Thyroid gland (tissue), 4 donors: Measurements from ENCODE around the gene ATRIP.

Experiments used
- POLR2A ChIP-seq, 2 donors: fragments of 450-650 bp; IDR thresholded peaks; one replicate each; pipeline ENCODE4 v1.6.1; 2017; ENCODE audit warnings: antibody characterized with exemption in 2 of 2, mild to moderate bottlenecking in 2 of 2, moderate library complexity in 1 of 2
- TF ChIP-seq, protein P1 (sequence below), 6 experiments: fragments of 200-600 bp in 3 of 6; fragments of 450-650 bp in 3 of 6; sonication (generic) in 3 of 6; IDR thresholded peaks; one replicate each; pipeline ENCODE4 v1.5.1; 2016 to 2019; ENCODE audit warnings: antibody characterized with exemption in 6 of 6, mild to moderate bottlenecking in 2 of 6, inconsistent platforms in 1 of 6, moderate library complexity in 1 of 6

GRCh38 chr3:48477959-48478520, 31.5 kb downstream of the ATRIP start:
- TF ChIP-seq, protein P1, sequence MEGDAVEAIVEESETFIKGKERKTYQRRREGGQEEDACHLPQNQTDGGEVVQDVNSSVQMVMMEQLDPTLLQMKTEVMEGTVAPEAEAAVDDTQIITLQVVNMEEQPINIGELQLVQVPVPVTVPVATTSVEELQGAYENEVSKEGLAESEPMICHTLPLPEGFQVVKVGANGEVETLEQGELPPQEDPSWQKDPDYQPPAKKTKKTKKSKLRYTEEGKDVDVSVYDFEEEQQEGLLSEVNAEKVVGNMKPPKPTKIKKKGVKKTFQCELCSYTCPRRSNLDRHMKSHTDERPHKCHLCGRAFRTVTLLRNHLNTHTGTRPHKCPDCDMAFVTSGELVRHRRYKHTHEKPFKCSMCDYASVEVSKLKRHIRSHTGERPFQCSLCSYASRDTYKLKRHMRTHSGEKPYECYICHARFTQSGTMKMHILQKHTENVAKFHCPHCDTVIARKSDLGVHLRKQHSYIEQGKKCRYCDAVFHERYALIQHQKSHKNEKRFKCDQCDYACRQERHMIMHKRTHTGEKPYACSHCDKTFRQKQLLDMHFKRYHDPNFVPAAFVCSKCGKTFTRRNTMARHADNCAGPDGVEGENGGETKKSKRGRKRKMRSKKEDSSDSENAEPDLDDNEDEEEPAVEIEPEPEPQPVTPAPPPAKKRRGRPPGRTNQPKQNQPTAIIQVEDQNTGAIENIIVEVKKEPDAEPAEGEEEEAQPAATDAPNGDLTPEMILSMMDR (IDR thresholded peaks at IDR 0.05), result no peak
- TF ChIP-seq POLR2A (IDR thresholded peaks at IDR 0.05), result no peak
